HepG2 (cell line): ENCODE data around the gene LITAFD.

ENCODE experiments used
- ATF1 ChIP-seq: IDR thresholded peaks from 2 replicates; pipeline ENCODE4 v1.6.1; 2016; ENCODE audit warnings: mild to moderate bottlenecking, control low read depth
- POLR2AphosphoS5 ChIP-seq: IDR thresholded peaks from 2 replicates; pipeline ENCODE4 v1.6.1; 2012; ENCODE audit warnings: low read depth, low read length
- ZNF850 ChIP-seq: sonication (generic); formaldehyde crosslinking; conservative IDR thresholded peaks from 2 replicates; pipeline ENCODE4 v1.9.0; 2021; ENCODE audit warnings: mild to moderate bottlenecking, missing genetic modification reagents
- TF ChIP-seq, protein P1 (sequence below): sonication (generic); formaldehyde crosslinking; IDR thresholded peaks from 2 replicates; pipeline ENCODE4 v1.4.0; 2020; ENCODE audit warnings: mild to moderate bottlenecking, missing genetic modification reagents

DNA sequence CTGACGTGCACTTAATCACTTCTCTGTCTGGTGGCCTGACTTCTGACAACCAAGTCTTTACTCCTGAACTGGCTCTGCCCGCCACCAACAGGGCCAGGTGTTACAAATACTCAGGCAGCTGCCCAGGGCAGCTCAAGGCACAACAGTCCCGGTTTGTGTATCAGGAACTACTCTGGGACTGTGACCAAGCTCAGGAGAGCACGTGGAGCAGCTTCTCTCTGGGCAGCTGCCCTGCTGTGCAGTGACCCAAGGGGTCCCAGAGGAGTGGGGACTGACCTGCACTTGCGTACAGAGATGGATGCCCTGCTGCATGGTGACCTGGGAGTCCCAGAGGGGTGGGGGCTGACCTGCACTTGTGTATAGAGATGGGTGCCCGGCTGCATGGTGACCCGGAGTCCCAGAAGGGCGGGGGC is 21.9 kb downstream of the LITAFD start:
- TF ChIP-seq ATF1 (CRISPR knock-in tag) = no peak
- TF ChIP-seq POLR2AphosphoS5 = no peak
- no peak for TF ChIP-seq ZNF850 (CRISPR knock-in tag)
- TF ChIP-seq, protein P1, sequence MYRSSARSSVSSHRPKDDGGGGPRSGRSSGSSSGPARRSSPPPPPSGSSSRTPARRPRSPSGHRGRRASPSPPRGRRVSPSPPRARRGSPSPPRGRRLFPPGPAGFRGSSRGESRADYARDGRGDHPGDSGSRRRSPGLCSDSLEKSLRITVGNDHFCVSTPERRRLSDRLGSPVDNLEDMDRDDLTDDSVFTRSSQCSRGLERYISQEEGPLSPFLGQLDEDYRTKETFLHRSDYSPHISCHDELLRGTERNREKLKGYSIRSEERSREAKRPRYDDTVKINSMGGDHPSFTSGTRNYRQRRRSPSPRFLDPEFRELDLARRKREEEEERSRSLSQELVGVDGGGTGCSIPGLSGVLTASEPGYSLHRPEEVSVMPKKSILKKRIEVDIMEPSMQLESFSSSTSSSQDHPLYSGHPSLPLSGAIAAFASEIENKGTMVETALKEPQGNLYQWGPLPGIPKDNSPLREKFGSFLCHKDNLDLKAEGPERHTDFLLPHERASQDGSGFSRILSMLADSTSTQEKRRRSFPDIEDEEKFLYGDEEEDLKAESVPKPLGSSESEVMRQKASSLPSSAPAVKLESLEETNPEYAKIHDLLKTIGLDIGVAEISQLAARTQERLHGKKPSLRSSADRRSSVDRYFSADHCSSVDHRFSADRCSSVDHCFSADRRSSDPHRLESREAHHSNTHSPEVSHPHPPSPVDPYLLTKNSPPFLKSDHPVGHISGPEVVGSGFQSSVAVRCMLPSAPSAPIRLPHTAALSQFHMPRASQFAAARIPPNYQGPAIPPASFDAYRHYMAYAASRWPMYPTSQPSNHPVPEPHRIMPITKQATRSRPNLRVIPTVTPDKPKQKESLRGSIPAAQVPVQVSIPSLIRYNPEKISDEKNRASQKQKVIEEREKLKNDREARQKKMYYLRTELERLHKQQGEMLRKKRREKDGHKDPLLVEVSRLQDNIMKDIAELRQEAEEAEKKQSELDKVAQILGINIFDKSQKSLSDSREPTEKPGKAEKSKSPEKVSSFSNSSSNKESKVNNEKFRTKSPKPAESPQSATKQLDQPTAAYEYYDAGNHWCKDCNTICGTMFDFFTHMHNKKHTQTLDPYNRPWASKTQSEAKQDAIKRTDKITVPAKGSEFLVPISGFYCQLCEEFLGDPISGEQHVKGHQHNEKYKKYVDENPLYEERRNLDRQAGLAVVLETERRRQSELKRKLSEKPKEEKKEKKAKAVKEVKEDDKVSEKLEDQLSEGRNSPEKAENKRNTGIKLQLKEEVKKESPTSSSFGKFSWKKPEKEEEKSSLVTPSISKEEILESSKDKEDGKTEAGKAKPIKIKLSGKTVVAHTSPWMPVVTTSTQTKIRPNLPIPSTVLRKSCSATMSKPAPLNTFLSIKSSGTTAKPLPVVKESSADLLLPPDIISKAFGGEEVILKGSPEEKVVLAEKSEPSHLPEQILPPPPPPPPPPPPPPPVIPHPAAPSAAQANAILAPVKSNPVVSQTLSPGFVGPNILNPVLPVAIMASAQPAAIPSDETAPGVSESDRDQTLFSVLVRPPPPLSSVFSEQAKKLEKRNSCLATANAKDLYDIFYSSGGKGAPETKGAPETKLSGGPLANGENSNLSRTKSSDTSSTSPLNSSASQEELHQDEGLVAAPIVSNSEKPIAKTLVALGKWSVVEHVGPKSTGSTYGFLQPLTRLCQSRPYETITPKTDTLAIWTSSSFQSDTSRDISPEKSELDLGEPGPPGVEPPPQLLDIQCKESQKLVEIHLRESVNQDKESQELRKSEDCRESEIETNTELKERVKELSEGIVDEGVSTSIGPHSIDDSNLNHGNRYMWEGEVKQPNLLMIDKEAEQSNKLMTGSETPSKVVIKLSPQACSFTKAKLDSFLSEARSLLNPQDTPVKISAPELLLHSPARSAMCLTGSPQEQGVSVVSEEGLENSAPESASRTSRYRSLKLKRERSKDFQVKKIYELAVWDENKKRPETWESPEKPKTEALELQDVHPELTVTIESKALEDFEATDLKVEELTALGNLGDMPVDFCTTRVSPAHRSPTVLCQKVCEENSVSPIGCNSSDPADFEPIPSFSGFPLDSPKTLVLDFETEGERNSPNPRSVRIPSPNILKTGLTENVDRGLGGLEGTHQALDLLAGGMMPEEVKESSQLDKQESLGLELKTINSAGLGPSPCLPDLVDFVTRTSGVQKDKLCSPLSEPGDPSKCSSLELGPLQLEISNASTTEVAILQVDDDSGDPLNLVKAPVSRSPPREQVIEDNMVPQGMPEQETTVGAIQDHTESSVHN (CRISPR knock-in tag) = no peak
